ENCODE data around the gene FGD6.

FGD6 gene

GRCh38 chr12:95129115-95129514, 88.2 kb downstream of the FGD6 start (continued):
- no peak for TF ChIP-seq ZFP3 (CRISPR knock-in tag; IDR thresholded peaks at IDR 0.05)

GRCh38 chr12:95126736-95127135, 90.5 kb downstream of the FGD6 start:
- no peak for ATAC-seq

GRCh38 chr12:95126076-95126475, 91.2 kb downstream of the FGD6 start:
- TF ChIP-seq TSHZ2 (CRISPR knock-in tag; IDR thresholded peaks at IDR 0.05) = no peak
- TF ChIP-seq CSRNP3 (CRISPR knock-in tag; IDR thresholded peaks at IDR 0.05) = no peak
- no peak for TF ChIP-seq OSR1 (CRISPR knock-in tag; IDR thresholded peaks at IDR 0.05)
- TF ChIP-seq POU6F1 (CRISPR knock-in tag; IDR thresholded peaks at IDR 0.05; ENCODE audit: borderline replicate concordance, low read depth) = no peak
- no peak for TF ChIP-seq ISL1 (CRISPR knock-in tag; IDR thresholded peaks at IDR 0.05)
- no peak for ATAC-seq

More at GRCh38 chr12:95126736-95127135, 90.5 kb downstream of the FGD6 start:
- TF ChIP-seq PATZ1 (CRISPR knock-in tag; IDR thresholded peaks at IDR 0.05; ENCODE audit: borderline replicate concordance) (no peak), CREB5 (CRISPR knock-in tag; IDR thresholded peaks at IDR 0.05; ENCODE audit: low read depth) (no peak), CSRNP3 (CRISPR knock-in tag; IDR thresholded peaks at IDR 0.05) (no peak), ZNF8 (CRISPR knock-in tag; IDR thresholded peaks at IDR 0.05) (no peak), ARNTL (CRISPR knock-in tag; IDR thresholded peaks at IDR 0.05; ENCODE audit: borderline replicate concordance, low read depth) (no peak), ESRRG (CRISPR knock-in tag; IDR thresholded peaks at IDR 0.05) (no peak), GLIS3 (CRISPR knock-in tag; IDR thresholded peaks at IDR 0.05) (no peak), PPARA (CRISPR knock-in tag; IDR thresholded peaks at IDR 0.05; ENCODE audit: borderline replicate concordance) (no peak)

GRCh38 chr12:95124106-95124505, 93.2 kb downstream of the FGD6 start:
- no peak for TF ChIP-seq RARB (CRISPR knock-in tag; IDR thresholded peaks at IDR 0.05)
- no peak for TF ChIP-seq CSDC2 (CRISPR knock-in tag; IDR thresholded peaks at IDR 0.05)
- TF ChIP-seq CSRNP3 (CRISPR knock-in tag; IDR thresholded peaks at IDR 0.05) = no peak
- no peak for TF ChIP-seq ZC3H10 (CRISPR knock-in tag; IDR thresholded peaks at IDR 0.05)
- ATAC-seq = no peak
